SU-DHL-6 (cell line): ENCODE measurements around the gene UXS1.

ENCODE experiments used
- CTCF ChIP-seq: fragments of 200-600 bp; sonication (generic); IDR thresholded peaks from one replicate; pipeline ENCODE4 v1.5.1; 2017; ENCODE audit warnings: antibody characterized with exemption, mild to moderate bottlenecking, low read length, moderate library complexity; ENCODE audit not compliant: insufficient read depth, poor library complexity, severe bottlenecking
- EZH2phosphoT487 ChIP-seq: fragments of 200-600 bp; sonication (generic), shearing (Covaris generic); conservative IDR thresholded peaks from 2 replicates; pipeline ENCODE4 v1.6.1; 2018; ENCODE audit warnings: mild to moderate bottlenecking, antibody characterized with exemption, low read length, moderate library complexity, mixed read lengths

DNA sequence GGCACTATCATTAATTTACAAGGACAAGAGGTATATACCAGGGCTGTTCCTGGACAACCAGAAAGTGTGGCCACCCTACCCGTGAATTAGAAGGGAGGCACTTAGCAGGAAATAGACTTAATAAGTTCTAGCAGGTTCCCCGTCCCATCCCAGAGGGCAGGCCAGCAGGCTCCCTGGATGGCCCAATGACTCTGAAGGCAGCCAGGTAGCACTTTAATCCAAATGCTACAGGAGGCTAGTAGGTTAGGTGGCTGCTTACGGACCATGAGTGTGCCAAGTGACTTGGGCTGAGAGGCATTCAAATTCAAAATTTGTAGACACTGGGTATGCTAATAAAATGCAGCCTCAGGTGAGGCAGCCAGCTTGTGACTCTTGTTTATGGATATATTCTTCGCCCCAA lies 123.9 kb downstream of the UXS1 start:
- no peak for TF ChIP-seq CTCF
- no peak for TF ChIP-seq EZH2phosphoT487
